Esophagus muscularis mucosa (tissue), 3 donors: ENCODE results near the gene TTC12.

Source experiments
- POLR2A ChIP-seq: fragments of 450-650 bp; IDR thresholded peaks from one replicate; pipeline ENCODE4 v1.6.1; 2017; ENCODE audit warnings: antibody characterized with exemption, moderate library complexity, mild to moderate bottlenecking, low read depth
- TF ChIP-seq, protein P1 (sequence below), 3 experiments: fragments of 200-600 bp in 2 of 3; fragments of 450-650 bp in 1 of 3; sonication (generic) in 2 of 3; IDR thresholded peaks; one replicate each; pipeline ENCODE4 v1.5.1; 2017 to 2019; ENCODE audit warnings: antibody characterized with exemption in 3 of 3, mild to moderate bottlenecking in 2 of 3, moderate library complexity in 1 of 3

DNA sequence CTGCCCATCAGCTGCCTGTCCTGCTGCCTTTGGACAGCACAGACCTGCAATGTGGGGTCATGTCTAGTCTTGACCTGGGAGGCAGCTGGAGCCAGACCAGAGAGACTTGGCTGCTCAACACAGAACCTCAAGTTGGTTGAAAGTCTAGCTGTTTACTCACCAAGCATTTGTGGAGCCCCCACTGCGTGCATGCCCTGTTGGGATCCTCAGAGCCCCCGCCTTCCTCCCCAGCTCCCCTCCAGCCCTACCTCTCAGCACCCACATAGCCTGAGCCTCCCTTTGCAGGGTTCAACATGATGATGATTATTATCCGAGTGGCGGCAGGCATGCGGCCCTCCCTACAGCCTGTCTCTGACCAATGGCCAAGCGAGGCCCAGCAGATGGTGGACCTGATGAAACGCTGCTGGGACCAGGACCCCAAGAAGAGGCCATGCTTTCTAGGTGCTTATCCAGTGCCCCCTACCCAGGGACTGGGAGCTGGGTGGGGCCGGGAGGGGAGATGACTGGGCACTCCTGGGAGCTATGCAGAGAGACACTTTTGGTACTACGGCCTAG, 81.5 kb downstream of the TTC12 start:
- TF ChIP-seq, protein P1, sequence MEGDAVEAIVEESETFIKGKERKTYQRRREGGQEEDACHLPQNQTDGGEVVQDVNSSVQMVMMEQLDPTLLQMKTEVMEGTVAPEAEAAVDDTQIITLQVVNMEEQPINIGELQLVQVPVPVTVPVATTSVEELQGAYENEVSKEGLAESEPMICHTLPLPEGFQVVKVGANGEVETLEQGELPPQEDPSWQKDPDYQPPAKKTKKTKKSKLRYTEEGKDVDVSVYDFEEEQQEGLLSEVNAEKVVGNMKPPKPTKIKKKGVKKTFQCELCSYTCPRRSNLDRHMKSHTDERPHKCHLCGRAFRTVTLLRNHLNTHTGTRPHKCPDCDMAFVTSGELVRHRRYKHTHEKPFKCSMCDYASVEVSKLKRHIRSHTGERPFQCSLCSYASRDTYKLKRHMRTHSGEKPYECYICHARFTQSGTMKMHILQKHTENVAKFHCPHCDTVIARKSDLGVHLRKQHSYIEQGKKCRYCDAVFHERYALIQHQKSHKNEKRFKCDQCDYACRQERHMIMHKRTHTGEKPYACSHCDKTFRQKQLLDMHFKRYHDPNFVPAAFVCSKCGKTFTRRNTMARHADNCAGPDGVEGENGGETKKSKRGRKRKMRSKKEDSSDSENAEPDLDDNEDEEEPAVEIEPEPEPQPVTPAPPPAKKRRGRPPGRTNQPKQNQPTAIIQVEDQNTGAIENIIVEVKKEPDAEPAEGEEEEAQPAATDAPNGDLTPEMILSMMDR (IDR thresholded peaks at IDR 0.05): no peak
- TF ChIP-seq POLR2A: no peak
